IMR-90 (cell line): ENCODE measurements around the gene GSTK1. TPM values are rescaled to one million over a fixed set of nuclear protein-coding genes. Genes with fewer than 3 reads are reported as not detected.

Source experiments
- ATAC-seq: fragments of 200-7000 bp; cut with Tn5 transposase; 2 replicates; pipeline ENCODE4 v1.9.1; 2020; ENCODE audit warnings: low read depth, mild to moderate bottlenecking, moderate library complexity
- BruUV-seq: library from RNA; stranded (reverse); fragments of 400-500 nt; replicated peaks from 2 replicates; lab custom pipeline; 2021; lab: Mats Ljungman, UMichigan
- CTCF ChIA-PET: fragments of 300-600 bp; formaldehyde crosslinking; extraction: SDS; loops from one replicate; lab custom pipeline; 2021; ENCODE audit warnings: antibody characterized with exemption; lab: Yijun Ruan, JAX
- POLR2A ChIA-PET: fragments of 300-600 bp; sonication (Branson Sonifier 250); formaldehyde crosslinking; loops from one replicate; lab custom pipeline; 2022; ENCODE audit warnings: antibody characterized with exemption; ENCODE audit not compliant: unreplicated experiment; lab: Charles Lee
- DNase-seq: peaks from one replicate; pipeline ENCODE4 v3.0.0; 2013
- H2AFZ ChIP-seq: replicated peaks from 2 replicates; pipeline ENCODE3; 2013; ENCODE audit warnings: low read length, mild to moderate bottlenecking; ENCODE audit not compliant: poor library complexity
- H2AK5ac ChIP-seq: 2 replicates; pipeline ENCODE4 v1.6.1; 2013; ENCODE audit warnings: low read depth, low read length, inconsistent platforms
- H2AK9ac ChIP-seq: replicated peaks from 2 replicates; pipeline ENCODE3; 2013; ENCODE audit warnings: mild to moderate bottlenecking, low read depth, low read length, moderate library complexity; ENCODE audit not compliant: poor library complexity
- H2BK120ac ChIP-seq: 2 replicates; pipeline ENCODE4 v1.6.1; 2013; ENCODE audit warnings: low read depth, low read length, inconsistent platforms
- H2BK15ac ChIP-seq: 3 replicates; pipeline ENCODE4 v1.6.1; 2013; ENCODE audit warnings: low read depth, low read length, inconsistent platforms
- H2BK20ac ChIP-seq: 2 replicates; pipeline ENCODE4 v1.6.1; 2013; ENCODE audit warnings: low read depth, mild to moderate bottlenecking, inconsistent platforms, low read length, moderate library complexity
- H2BK5ac ChIP-seq: 2 replicates; pipeline ENCODE4 v1.6.1; 2013; ENCODE audit warnings: mild to moderate bottlenecking, low read depth, low read length, inconsistent platforms; ENCODE audit not compliant: poor library complexity, severe bottlenecking
- H3K14ac ChIP-seq: replicated peaks from 2 replicates; pipeline ENCODE4 v1.6.1; 2013; ENCODE audit warnings: low read depth, low read length, inconsistent platforms
- H3K18ac ChIP-seq: 2 replicates; pipeline ENCODE4 v1.6.1; 2013; ENCODE audit warnings: low read depth, low read length, control low read depth
- H3K23ac ChIP-seq: 2 replicates; pipeline ENCODE4 v1.6.1; 2013; ENCODE audit warnings: low read depth, low read length, inconsistent platforms
- H3K27ac ChIP-seq: 2 replicates; pipeline ENCODE4 v1.5.1; 2013; ENCODE audit warnings: mild to moderate bottlenecking, control low read depth, low read length; ENCODE audit not compliant: insufficient read depth
- H3K27me3 ChIP-seq: 2 replicates; pipeline ENCODE4 v1.6.1; 2013; ENCODE audit warnings: low read length; ENCODE audit not compliant: control insufficient read depth, insufficient read depth
- H3K36me3 ChIP-seq: 2 replicates; pipeline ENCODE4 v1.6.1; 2013; ENCODE audit warnings: low read length, mixed read lengths; ENCODE audit not compliant: control insufficient read depth, insufficient read depth
- H3K4ac ChIP-seq: 2 replicates; pipeline ENCODE4 v1.6.1; 2013; ENCODE audit warnings: low read depth, low read length, inconsistent platforms
- H3K4me1 ChIP-seq: 2 replicates; pipeline ENCODE4 v1.6.1; 2013; ENCODE audit warnings: low read length, mixed read lengths; ENCODE audit not compliant: control insufficient read depth, insufficient read depth
- H3K4me2 ChIP-seq: 2 replicates; pipeline ENCODE4 v1.6.1; 2013; ENCODE audit warnings: low read depth, mild to moderate bottlenecking, control low read depth, low read length, moderate library complexity
- H3K4me3 ChIP-seq: 2 replicates; pipeline ENCODE4 v1.5.1; 2013; ENCODE audit warnings: low read depth, mild to moderate bottlenecking, control low read depth, low read length, moderate library complexity; ENCODE audit not compliant: insufficient read depth
- H3K56ac ChIP-seq: 2 replicates; pipeline ENCODE4 v1.6.1; 2013; ENCODE audit warnings: low read length, inconsistent platforms; ENCODE audit not compliant: insufficient read depth; ENCODE audit errors: extremely low read depth
- H3K79me1 ChIP-seq, 2 experiments: 2 replicates each; pipeline ENCODE4 v1.6.1; 2013; ENCODE audit warnings: low read length in 2 of 2, inconsistent platforms in 1 of 2, low read depth in 1 of 2
- H3K9ac ChIP-seq: 2 replicates; pipeline ENCODE4 v1.6.1; 2013; ENCODE audit warnings: low read depth, low read length, control low read depth
- H3K9me1 ChIP-seq: 2 replicates; pipeline ENCODE4 v1.6.1; 2013; ENCODE audit warnings: low read length, inconsistent platforms; ENCODE audit not compliant: insufficient read depth
- H3K9me3 ChIP-seq: 2 replicates; pipeline ENCODE4 v1.6.1; 2013; ENCODE audit warnings: low read length; ENCODE audit not compliant: control insufficient read depth, insufficient read depth
- H4K20me1 ChIP-seq: 2 replicates; pipeline ENCODE4 v1.6.1; 2013; ENCODE audit warnings: low read length, inconsistent platforms; ENCODE audit not compliant: insufficient read depth
- H4K5ac ChIP-seq: 2 replicates; pipeline ENCODE4 v1.6.1; 2013; ENCODE audit warnings: mild to moderate bottlenecking, low read depth, low read length, control low read depth
- H4K8ac ChIP-seq, 2 experiments: 2 replicates each; pipeline ENCODE4 v1.6.1; 2013; ENCODE audit warnings: low read depth in 2 of 2, low read length in 2 of 2, control low read depth in 1 of 2, inconsistent platforms in 1 of 2
- H4K91ac ChIP-seq: 2 replicates; pipeline ENCODE4 v1.6.1; 2013; ENCODE audit warnings: low read depth, low read length, inconsistent platforms; ENCODE audit not compliant: insufficient read depth
- BHLHE40 ChIP-seq: fragments of 150-350 bp; IDR thresholded peaks from 2 replicates; pipeline ENCODE4 v1.6.1; 2016; ENCODE audit warnings: mild to moderate bottlenecking, low read depth, low read length
- CEBPB ChIP-seq: IDR thresholded peaks from 2 replicates; pipeline ENCODE4 v1.6.1; 2012; ENCODE audit warnings: low read depth, low read length, improper control_type of control experiment
- CHD1 ChIP-seq: IDR thresholded peaks from 2 replicates; pipeline ENCODE4 v1.6.1; 2012; ENCODE audit warnings: low read depth, low read length, improper control_type of control experiment
- CTCF ChIP-seq: conservative IDR thresholded peaks from 2 replicates; pipeline ENCODE4 v1.5.1; 2012; ENCODE audit warnings: mild to moderate bottlenecking, low read depth, low read length, improper control_type of control experiment
- ELK1 ChIP-seq: fragments of 150-350 bp; IDR thresholded peaks from 2 replicates; pipeline ENCODE4 v1.6.1; 2016; ENCODE audit warnings: low read depth, mild to moderate bottlenecking, low read length, moderate library complexity, borderline replicate concordance
- FOS ChIP-seq: fragments of 150-350 bp; IDR thresholded peaks from 2 replicates; pipeline ENCODE4 v1.6.1; 2016; ENCODE audit warnings: low read depth, low read length
- MAFK ChIP-seq: IDR thresholded peaks from 2 replicates; pipeline ENCODE4 v1.6.1; 2012; ENCODE audit warnings: low read depth, low read length, improper control_type of control experiment
- MAZ ChIP-seq: IDR thresholded peaks from 2 replicates; pipeline ENCODE4 v1.6.1; 2012; ENCODE audit warnings: low read depth, mild to moderate bottlenecking, low read length, improper control_type of control experiment, moderate library complexity, borderline replicate concordance
- MXI1 ChIP-seq: IDR thresholded peaks from 2 replicates; pipeline ENCODE4 v1.6.1; 2012; ENCODE audit warnings: low read depth, mild to moderate bottlenecking, low read length, moderate library complexity, borderline replicate concordance
- NFE2L2 ChIP-seq: fragments of 150-350 bp; IDR thresholded peaks from 2 replicates; pipeline ENCODE4 v1.6.1; 2016; ENCODE audit warnings: low read depth, mild to moderate bottlenecking, low read length
- POLR2A ChIP-seq: IDR thresholded peaks from 2 replicates; pipeline ENCODE4 v1.6.1; 2012; ENCODE audit warnings: mild to moderate bottlenecking, low read depth, low read length
- RAD21 ChIP-seq: IDR thresholded peaks from 2 replicates; pipeline ENCODE4 v1.6.1; 2012; ENCODE audit warnings: low read length, improper control_type of control experiment
- RCOR1 ChIP-seq: IDR thresholded peaks from 2 replicates; pipeline ENCODE4 v1.6.1; 2012; ENCODE audit warnings: mild to moderate bottlenecking, low read length, improper control_type of control experiment; ENCODE audit not compliant: insufficient replicate concordance
- SMC3 ChIP-seq: fragments of 150-350 bp; IDR thresholded peaks from 2 replicates; pipeline ENCODE4 v1.6.1; 2016; ENCODE audit warnings: low read depth, mild to moderate bottlenecking, antibody characterized with exemption, low read length, moderate library complexity
- WGBS, 2 experiments: methylation state at CpG; one replicate each; pipeline versions ENCODE4 v1.1.5 to v1.1.7; 2013; ENCODE audit warnings: missing lambda C conversion rate in 2 of 2; ENCODE audit not compliant: insufficient read length in 1 of 2; ENCODE audit errors: extremely low coverage in 2 of 2; 5-methylcytosine and 5-hydroxymethylcytosine counted together
- dilution Hi-C: fragments of 300-500 bp; cut with HindIII; formaldehyde crosslinking; loops from one replicate; pipeline ENCODE4 v1.14.3; 2018; ENCODE audit warnings: low sequenced_read_pairs; ENCODE audit not compliant: unreplicated experiment
- in situ Hi-C: fragments of 300-500 bp; cut with MboI; formaldehyde crosslinking; loops from 3 replicates; pipeline ENCODE4 v1.14.3; 2019; ENCODE audit warnings: low sequenced_read_pairs, inconsistent platforms, mixed read lengths
- intact Hi-C: fragments of 100-400 bp; cut with micrococcal nuclease; formaldehyde crosslinking; loops from 2 replicates; pipeline ENCODE4 v1.10.0; 2022
- polyA plus RNA-seq, 3 experiments: library from polyadenylated mRNA; depleted of rRNA; stranded (reverse); fragments of >200 nt; gene quantifications; 2 replicates each; pipeline ENCODE4 v1.2.3, GENCODE V29; 2012; ENCODE audit warnings: low replicate concordance in 1 of 3
- total RNA-seq: library from RNA; depleted of rRNA; stranded (reverse); fragments of >200 nt; gene quantifications from 2 replicates; pipeline ENCODE4 v1.2.3, GENCODE V29; 2012
- TF ChIP-seq, protein P1 (sequence below): fragments of 150-350 bp; IDR thresholded peaks from 2 replicates; pipeline ENCODE4 v1.6.1; 2017; ENCODE audit warnings: mild to moderate bottlenecking, antibody characterized with exemption, low read length, low read depth

GSTK1 gene
- total and polyA plus RNA-seq, 2 of the 4 experiments (the other 2 are of a cell fraction): 64.9 to 111 TPM

DNA sequence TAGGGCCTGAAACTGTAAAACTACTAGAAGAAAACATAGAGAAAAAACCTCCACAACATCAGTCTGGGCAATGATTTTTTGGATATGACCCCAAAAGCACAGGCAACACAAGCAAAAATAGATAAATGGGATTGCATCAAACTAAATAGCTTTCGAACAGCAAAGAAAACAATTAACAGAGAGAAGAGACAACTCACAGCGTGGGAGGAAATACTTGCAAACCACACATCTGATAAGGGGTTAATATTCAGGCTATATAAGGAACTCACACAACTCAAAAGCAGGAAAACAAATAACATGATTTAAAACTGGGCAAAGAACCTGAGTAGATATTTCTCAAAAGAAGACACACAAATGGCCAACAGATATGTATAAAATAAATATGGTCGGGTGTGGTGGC lies 7.7 kb upstream of the GSTK1 start:
- no peaks in the 10 kb centered on the region for H3K9me3 ChIP-seq
- no peak overlapping the region for H2BK20ac ChIP-seq
- ChIA-PET POLR2A (no interaction called here), CTCF (interaction anchor here (2.5 kb wide), 1 partner anchor 15 kb away, joined by 6 read pairs; no protein-coding TSS in a partner anchor)
- no peaks in the 10 kb centered on the region; the same call in 1 of the 2 replicates for H3K27me3 ChIP-seq
- no peaks in the 10 kb centered on the region for H3K36me3 ChIP-seq
- H2AFZ ChIP-seq: no peak overlapping the region
- H2BK15ac ChIP-seq: no peak overlapping the region
- H3K4me1 ChIP-seq: no peaks in the 10 kb centered on the region; the same call in 1 of the 2 replicates
- no peak overlapping the region for H3K4me3 ChIP-seq
- no peaks in the 10 kb centered on the region for H3K79me1 ChIP-seq
- H4K20me1 ChIP-seq: no peaks in the 10 kb centered on the region
- H3K23ac ChIP-seq: no peak overlapping the region
- H4K8ac ChIP-seq: no peak overlapping the region
- BruUV-seq: no TSS peak
- TF ChIP-seq SMC3: no peak
- TF ChIP-seq NFE2L2: no peak
- no peak for TF ChIP-seq MAFK
- TF ChIP-seq FOS: no peak
- TF ChIP-seq POLR2A: no peak
- TF ChIP-seq MAZ: no peak
- TF ChIP-seq MXI1: no peak
- TF ChIP-seq, protein P1, sequence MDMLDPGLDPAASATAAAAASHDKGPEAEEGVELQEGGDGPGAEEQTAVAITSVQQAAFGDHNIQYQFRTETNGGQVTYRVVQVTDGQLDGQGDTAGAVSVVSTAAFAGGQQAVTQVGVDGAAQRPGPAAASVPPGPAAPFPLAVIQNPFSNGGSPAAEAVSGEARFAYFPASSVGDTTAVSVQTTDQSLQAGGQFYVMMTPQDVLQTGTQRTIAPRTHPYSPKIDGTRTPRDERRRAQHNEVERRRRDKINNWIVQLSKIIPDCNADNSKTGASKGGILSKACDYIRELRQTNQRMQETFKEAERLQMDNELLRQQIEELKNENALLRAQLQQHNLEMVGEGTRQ: no peak
- no peak for TF ChIP-seq BHLHE40
- no peak for TF ChIP-seq CEBPB
- no peak for TF ChIP-seq CHD1
- no peak for TF ChIP-seq CTCF
- TF ChIP-seq RAD21: no peak
- TF ChIP-seq ELK1: no peak
- no peak for TF ChIP-seq RCOR1
- no peak overlapping the region for H4K5ac ChIP-seq
- DNase-seq (no peak), ATAC-seq (no peak)
- H3K56ac ChIP-seq: no peak overlapping the region
- H3K14ac ChIP-seq: no peak overlapping the region
- intact Hi-C loops (loop anchor here (5.0 kb wide), 1 partner anchor 157 kb away; no protein-coding TSS in a partner anchor), dilution Hi-C loops (no loop called here), in situ Hi-C loops (no loop called here)
- no peak overlapping the region for H2AK9ac ChIP-seq
- H4K91ac ChIP-seq: no peak overlapping the region
- H3K9me1 ChIP-seq: no peaks in the 10 kb centered on the region
- no peak overlapping the region for H2AK5ac ChIP-seq
- no peak overlapping the region for H3K27ac ChIP-seq
- no peak overlapping the region for H3K9ac ChIP-seq
- H3K4me2 ChIP-seq: no peak overlapping the region
- no CpG with 5 or more reads among the region's 3 CpGs for WGBS, 2 experiments
- no peak overlapping the region for H2BK5ac ChIP-seq
- no peak overlapping the region for H3K4ac ChIP-seq
- H3K18ac ChIP-seq: no peak overlapping the region
- no peak overlapping the region for H2BK120ac ChIP-seq
